RKO (cell line): ENCODE measurements around the gene ABCB9.
A peak's percentile ranks its signal among the peaks of the same experiment; 100 is the strongest.
"Not testable (repeated sequence)": the region's sequence is repeated elsewhere in the genome, so short reads cannot be mapped to it uniquely, and the experiment has no call there.

ENCODE experiments used
- DNase-seq: peaks from one replicate; pipeline ENCODE4 v3.0.0-alpha.2; 2016; ENCODE audit warnings: low spot score

The ABCB9 gene

DNA sequence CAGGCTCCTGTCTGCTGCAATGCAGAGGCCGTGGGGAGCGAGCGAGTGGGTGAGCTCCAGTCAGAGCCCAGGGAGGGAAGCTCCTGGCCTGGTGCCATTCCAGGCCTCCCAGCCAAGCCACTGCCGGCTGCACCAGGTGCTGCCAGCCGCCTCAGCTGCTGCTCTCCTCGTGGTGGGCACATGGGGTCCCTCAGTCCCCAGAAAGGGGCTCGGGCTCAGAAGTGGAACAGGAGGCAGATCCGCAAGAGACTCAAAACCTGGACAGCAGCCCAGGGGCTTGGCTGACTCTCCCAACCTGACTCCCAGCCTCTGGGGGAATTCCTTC lies 2.4 kb downstream of the ABCB9 start:
- no peak for DNase-seq

DNA sequence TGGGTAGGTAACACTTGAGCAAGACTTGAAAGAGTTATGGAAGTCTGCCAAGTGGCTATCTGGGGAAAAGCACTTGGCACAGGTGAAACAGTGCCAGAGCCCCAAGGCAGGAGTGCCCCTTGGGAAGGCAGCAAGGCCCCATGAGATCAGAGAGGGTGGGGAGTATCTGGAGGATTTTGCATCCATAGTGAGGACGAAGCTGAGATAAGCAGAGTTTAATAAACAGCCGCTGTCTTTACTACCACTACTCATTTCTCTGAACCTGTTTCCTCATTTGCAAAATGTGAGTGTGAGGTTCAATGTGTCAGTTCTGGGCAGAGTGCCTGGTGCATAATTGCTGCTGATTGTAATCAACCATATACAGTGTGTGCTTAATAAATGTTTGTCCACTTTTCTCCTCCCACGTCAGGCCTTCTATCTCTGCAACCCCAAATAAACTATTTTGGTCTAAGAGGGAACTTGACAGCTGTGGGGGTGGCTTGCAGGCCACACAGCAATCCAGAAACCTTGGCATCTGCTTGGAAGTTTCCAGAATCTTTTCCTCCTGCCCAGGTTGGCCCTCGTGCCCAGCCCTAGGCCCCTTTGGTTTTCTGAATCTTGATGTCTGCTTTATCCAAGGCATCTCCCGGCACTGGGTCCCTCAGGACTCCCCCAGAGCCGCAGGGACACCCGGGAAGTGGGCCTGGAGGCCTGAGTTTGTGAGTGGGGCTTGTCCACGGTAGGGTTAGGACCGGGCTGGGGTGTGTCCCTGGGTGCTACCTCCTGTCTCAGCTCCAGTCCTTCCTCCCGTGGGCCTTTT lies 4.5 kb downstream of the ABCB9 start:
- DNase-seq = no peak

DNA sequence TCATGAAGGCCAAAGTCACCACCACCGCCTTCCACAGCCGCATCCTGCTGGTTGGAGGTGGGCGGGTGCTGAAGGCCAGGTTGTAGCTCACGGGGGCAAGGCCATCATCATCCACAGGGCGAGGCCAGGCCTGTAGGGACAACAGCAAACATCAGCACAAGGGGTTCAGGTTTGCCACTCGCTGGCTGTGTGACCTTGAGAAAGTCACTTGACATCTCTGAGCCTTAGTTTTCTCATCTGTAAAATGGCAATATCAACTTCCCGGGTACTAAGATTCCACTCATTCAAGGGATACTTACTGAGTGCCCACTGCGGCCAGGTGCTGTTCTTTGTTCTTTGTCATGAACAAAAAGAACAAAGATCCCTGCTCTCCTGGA lies 6.1 kb downstream of the ABCB9 start:
- no peak for DNase-seq

DNA sequence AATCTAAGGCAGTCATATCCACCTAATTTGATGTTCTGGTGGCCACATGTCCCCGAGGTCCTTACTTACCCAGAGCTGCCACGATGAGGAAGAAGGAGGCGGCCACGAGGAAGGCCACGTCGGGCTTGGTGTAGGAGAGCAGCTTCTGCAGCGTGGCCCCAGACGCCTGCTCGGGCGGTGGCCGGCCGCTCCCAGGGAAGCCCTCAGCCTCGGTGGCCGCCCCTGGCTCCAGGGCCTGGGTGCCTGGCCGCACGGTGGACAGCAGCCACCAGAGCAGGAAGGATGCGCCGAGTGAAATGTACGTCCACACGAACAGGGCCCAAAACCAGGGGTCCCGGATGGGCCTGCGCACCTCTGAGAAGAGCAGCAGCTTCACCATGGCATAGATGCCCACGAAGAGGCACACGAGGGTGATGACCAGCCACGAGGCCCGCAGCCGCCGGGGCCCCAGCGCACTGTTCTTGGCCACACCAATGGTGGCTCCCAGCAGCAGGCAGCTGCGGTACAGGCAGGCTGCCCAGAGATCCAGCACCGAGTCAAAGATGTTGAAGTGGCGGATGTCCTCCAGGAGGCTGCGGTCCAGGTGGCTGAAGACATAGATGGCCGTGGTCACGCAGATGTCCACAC lies 6.6 kb downstream of the ABCB9 start:
- no peak for DNase-seq

DNA sequence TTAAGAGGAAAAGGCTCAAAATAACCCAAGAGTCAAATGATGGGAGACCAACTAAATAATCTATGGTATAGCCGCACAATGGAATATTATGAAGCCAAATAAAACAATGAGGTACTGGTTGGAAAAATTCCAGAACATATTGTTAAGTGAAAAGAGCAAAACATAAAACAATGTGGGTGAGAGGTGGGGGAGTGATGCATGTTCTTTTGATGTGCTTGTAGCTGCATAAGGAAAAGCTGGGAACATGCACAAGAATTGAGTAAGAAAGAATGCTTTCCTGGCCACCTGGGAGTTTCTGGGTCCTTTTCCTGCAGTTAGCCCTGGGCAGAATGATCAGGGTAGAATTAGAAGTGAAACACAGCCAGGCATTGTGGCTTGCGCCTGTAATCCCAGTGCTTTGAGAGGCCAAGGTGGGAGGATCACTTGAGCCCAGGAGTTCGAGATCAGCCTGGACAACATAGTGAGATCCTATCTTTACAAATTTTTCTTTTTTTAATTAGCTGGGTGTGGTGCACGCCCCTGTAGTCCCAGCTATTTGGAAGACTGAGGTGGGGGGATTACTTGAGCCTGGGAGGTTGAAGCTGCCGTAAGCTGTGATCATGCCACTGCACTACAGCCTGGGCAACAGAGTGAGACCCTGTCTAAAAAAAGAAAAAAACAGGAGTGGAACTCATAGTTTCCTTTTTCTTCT lies 7.9 kb downstream of the ABCB9 start:
- no peak for DNase-seq

DNA sequence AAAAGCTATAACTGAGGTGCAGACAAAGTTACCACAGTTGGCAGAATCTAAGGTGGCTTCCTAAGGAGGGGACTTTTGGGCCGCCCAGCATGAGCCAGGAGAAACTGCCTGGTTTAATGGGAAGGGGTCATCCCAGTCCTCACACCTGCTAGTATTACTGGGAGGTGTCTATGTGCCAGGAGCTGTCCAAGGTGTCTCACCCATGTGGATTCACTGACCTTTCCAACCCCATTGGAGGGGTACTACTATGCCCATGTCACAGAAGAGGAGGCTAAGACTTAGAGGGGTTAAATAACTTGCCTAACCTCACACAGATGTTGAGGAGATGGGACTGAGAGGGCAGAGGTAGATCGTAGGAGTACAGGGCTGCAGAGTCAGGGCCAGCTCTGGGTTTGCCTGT lies 10.2 kb downstream of the ABCB9 start:
- no peak for DNase-seq

DNA sequence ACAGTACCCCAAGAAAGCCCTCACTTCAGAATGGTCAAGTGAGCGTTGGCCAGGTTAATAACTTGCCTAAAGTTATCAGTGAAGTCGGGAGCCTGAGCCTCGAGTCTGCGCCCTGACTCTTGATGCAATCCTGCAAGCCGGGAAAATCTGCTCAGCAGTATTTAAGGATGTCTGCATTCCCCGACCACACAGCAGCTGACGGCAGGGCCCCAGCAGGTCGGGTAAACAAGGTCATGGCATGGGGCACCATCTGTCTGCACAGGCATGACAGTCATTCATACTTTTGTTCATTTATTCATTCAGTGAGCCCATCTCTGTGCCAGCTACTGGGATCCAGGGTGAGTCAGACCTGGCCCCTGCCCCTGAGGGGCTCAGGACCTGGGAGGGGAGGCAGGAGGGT lies 11.1 kb downstream of the ABCB9 start:
- no peak for DNase-seq

DNA sequence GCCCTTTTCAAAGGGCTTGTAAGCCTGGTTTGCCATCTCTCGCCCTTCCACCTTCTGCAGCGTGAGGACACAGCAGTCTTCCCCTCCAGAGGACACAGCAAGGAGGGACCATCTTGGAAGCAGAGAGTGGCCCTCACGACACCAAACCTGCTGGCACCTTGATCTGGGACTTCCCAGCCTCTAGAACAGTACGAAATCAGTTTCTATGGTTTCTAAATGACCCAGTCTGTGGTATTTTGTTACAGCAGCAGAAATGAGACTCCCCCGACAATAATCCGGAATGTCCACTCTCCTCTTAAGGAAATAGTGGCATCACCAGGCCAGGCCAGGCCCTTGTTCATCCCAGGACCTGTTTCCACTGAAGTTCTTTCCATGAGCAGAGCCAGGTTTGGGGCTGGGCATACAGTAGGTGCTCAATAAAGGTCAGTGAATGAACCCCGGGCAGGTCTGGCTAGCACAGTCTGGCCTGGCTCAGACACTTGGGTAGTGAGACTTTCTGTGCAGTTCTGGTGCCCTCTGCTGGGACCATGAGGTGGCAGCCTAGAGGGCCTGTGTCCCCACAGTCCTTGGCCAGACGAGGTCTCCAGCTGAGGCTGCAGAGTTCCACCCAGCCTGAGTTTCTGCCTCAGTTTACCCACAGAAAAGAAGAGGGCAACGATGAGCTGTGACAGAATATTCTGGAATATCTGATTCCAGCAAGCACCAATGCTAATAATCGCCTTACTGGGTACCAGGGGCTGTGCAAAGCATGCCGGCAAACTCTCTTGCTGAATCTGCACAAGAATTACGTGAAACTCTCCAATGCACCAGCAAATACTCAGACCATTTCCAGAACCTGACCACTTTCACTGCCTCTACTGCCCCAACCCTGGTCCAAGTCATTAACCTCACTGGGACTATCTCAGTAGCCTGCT lies 14.0 kb downstream of the ABCB9 start:
- peak; percentile 74 for DNase-seq

DNA sequence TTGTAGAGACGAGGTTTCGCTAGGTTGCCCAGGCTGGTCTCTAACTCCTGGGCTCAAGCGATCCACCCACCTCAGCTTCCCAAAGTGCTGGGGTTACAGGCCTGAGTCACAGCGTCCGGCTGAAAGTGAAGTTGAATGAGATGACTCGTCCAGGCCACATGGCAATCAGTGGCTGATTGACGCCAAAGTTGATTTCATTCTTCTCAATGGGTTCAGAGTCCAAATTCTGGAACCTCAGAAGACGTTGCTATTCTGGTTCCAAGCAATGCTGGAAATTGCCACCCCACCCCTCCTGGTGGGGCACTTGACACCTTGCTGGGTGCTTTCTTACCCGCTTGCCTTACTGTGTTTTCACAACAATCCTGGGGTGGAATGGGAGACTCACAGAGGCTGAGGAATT lies 14.9 kb downstream of the ABCB9 start:
- peak; percentile 80 for DNase-seq

DNA sequence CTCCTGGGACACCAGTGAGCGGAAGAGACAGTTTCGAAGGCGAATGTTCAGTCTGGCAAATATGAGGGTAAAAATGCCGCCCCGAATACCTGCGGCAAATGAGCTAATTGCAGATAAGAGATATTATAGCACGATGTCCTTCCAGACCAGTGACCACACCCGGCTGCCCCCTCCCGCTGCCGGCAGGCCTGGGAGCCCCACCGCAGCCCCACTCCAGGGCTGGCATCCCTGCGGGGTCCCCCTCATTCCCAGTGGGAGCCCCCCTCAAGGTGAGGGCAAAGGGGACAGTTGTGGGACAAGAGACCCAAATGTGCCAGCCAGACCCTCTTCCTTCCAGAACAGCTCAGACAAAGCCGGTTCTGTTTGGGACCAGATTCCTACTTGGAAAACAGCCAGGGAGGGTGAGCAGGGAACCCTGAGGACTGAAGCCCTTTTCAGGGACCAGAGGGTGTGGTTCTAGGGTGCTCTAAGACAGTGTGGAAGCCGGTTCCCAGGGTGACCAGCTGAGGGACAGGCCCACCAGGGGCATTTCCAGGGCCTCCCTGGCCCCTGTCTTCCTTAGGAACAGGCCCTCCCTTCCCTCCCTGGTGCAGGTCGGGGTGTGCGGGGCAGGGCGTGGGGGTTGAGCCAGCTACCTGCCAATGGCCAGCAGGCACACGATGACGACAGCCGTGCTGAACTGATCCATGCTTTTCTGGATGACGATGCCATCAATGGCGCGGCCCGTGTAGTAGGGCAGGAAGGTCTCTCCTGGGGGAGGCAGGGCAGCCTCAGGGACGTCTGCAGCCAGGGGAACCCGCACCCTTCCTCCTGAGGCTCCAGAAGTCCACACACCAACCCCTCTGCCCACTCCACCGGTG lies 16.2 kb downstream of the ABCB9 start:
- DNase-seq = no peak

DNA sequence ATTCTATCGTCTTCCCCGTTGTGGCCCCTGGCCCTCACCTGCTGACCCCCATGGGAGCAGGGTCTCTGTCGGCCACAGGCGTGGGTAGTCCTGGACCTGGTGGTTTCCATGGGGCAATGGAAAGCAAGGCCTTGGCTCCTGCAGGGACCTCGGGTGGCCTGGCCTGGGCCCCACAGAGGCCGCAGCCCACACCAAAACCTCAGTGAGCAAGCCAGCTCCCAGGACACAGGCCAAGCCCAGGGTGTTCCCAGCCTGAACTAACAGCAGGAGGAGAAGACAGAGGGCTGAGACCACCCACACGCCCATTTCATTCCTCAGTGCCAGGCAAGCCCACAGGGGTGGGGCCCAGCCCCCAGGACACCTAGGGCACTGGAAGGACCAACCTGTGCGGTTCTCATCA lies 16.9 kb downstream of the ABCB9 start:
- DNase-seq = no peak

DNA sequence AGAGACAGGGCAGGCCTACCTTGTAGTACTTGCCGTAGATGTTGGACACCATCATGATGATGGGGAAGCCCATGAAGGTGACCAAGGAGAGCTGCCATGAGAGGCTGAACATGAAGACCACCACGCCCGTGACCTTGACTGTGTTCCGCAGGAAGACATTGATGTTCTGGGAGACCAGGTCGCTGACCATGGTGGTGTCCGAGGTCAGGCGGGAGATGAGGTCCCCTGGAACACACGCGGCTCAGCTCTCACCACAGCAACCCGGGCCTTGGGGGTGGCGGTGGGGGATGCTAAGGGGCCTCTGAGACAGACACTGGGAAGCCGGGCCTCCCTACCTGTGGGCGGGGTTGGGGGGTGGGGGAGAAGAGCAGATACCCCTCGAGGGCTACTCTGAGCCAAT lies 17.7 kb downstream of the ABCB9 start:
- no peak for DNase-seq

DNA sequence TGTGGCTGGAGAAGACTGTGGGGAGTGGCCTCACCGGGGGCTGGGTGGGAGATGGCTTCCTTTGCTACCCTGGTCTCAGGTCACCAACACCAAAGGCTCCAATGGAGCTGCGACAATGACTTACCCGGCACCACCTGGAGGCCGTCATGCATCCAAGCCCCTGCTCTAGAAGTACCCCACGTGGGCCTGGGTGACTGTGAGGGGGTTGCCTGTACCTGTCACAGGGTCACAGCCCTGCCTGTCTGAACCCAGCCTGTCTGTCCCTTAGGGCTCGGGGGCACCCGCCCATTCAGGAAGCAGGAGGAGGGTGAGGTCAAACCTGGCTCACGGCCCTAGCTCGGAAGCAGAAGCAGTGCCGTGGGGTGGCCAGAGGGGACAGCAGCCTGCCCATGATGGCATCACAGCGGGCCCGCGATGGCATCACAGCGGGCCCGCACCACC lies 18.9 kb downstream of the ABCB9 start:
- no peak for DNase-seq

DNA sequence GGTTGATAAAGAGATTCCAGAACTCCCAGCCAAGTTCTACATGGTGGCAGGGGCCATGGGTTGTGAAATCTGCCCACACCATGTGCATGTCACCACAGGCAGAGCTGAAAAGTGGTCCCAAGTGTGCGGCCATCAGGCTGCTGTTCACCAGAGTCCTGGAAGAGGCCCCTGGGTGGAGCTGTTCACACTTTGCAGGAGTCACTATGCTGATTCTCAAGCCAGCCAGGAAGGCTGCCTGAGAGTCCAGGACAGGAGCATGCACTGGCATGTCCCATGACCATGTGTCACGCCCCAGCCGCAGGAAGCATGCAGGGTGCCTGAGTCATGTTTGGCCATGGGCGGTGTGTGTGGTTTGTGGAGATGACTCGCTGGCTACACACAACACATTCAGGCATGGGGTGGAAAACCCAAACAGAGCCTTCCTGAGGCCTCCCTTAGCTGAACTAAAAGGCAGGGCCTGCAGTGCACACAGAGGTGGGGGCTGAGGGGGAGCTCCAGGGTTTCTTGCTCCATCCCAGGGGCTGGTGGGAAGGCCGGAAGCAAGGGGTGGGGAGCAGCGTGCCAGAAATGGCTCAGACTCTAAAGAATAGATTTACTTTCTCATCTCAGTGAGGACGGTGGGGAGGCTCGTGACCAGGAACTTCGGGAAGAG lies 19.4 kb downstream of the ABCB9 start:
- DNase-seq = peak; percentile 98

DNA sequence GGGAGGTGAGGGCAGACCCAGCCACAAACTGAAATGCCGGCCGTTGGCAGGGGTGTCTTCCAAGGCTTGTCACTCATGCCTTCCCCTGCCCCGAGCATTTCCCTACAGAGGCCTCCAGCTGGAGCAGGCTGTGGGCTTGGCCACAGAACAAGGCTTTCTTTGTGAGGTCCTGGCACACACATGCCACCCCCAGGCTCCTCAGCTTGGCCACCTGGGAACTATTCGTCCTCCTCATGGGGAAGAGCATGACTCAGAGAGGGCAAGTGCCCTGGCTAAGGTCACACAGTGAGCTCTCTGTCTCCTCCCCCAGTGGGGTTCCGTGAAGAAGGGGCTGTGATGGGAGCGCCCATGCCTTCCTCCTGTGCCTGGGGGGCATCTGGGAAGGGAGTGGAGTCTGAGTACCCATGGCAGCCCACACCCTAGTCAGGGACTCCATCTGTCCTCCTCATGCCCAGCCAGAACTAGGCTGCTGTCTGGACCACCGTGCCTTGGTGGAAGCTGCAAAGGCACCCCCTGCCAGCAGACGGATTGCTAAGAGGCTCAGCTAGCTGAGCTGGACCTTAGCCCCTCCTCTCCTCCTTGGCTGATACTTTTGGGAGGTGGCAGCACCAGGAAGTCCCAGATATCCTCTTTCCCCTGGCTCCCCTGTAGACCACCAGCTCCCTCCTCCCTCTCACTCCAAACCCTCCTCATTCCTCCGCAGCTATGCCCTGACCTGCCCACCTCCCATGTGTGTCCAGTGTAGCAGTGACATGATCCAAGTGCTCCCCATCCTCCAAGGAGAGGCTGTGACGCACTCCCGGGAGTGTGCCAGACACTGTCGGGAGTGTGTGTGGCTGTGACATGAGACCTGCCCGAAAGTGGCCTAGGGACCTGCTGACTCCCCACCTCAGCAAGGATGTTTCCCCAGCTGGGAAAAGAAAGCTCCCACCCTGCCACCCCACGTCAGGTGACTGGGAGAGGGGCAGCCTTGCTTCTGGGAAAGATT lies 21.4 kb downstream of the ABCB9 start:
- no peak for DNase-seq

DNA sequence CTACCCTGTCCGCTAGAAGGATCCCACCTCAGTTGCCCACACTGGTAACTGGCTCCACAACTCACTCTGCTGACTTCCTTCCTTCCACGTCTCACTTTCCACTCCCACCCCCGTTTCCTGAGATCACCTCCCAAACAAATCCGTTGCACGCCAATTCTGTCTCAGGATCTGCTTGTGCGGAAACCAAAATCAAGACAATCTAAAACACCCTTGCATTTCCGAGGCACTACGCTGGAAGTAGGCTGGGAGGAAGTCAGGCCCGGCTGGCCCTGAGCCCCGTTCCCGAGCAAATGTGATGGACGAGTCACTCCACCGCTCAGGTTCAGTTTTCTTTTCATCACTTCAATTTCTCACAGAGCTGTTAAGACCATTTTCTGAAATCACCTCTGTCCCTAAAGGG lies 23.1 kb downstream of the ABCB9 start:
- DNase-seq = no peak

DNA sequence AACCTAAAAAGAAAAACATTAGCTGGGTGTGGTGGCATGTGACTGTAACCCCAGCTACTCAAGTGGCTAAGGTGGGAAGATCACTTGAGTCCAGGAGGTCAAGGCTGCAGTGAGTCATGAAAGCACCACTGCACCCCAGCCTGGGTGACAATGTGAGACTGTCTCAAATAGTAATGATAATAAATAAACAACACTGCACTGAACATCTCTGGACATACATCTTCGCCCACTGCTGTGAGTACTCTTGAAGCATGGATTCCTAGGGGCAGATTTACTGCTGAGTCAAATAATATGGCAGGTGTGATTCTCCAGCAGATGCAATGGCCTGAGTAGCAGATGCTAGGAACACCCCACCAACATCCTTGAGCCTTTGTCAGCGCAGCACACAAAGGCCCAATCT lies 23.6 kb downstream of the ABCB9 start:
- DNase-seq = no peak

DNA sequence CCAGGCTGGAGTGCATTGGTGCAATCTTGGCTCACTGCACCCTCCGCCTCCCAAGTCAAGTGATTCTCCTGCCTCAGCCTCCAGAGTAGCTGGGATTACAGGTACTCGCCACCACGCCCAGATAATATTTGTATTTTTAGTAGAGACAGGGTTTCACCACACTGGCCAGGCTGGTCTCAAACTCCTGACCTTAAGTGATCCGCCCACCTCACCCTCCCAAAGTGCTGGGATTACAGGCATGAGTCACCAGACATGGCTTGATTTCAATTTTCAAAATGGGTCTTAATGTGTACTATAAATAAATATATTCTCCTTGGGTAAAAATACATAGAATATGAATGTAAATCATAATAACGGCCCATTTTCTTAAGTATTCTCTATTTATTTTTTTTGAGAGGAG lies 24.9 kb downstream of the ABCB9 start:
- DNase-seq = not testable (repeated sequence)

DNA sequence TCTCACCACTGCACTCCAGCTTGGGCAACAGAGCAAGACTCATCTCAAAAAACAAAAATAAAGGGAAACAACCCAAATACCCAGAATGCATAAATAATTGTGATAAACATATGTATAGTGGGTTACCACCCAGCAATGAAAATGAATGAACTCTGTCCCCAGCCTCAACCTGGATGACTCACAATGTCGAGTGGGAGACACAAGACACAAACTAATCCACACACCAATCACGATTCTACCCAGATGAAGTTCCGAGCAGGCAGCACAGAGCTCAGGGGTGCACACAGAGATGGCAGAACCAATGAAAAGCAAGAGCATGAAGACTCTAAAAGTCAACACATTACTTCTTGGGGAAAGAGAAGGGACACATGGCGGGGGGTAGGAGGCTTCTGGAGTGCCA lies 27.1 kb downstream of the ABCB9 start:
- DNase-seq = no peak

DNA sequence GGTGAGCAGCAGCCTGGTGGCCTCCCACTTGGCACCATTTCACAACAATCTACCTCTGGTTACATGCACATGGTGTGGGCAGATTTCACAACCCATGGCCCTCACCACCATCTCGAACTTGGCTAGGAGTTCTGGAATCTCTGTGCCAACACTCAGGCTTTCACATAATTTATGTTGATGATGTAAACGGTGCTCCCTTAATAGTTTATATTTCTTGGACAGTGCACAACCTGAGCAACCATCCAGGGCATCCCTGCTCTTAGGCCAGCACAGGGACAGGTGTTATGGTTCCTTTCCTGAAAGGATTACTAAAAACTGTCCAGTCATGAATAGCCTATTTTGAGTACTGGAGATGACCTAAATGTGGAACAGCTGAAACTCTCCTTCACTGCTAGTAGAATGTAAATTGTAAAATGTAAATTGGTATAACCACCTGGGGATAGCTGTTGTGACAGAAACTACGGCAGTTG lies 28.6 kb downstream of the ABCB9 start:
- no peak for DNase-seq
